Calu3 (cell line): ENCODE measurements around the gene CENPVL3. TPM values are rescaled to one million over a fixed set of nuclear protein-coding genes. Genes with fewer than 3 reads are reported as not detected.
A peak's percentile ranks its signal among the peaks of the same experiment; 100 is the strongest.
"Not testable (repeated sequence)": the region's sequence is repeated elsewhere in the genome, so short reads cannot be mapped to it uniquely, and the experiment has no call there.

Source experiments
- Bru-seq: library from RNA; stranded (reverse); fragments of 400-500 nt; gene quantifications from one replicate; lab custom pipeline; 2021; lab: Mats Ljungman, UMichigan
- BruChase-seq, 2 experiments: library from RNA; stranded (reverse); fragments of 400-500 nt; gene quantifications; one replicate each; lab custom pipeline; 2021; lab: Mats Ljungman, UMichigan
- BruUV-seq: library from RNA; stranded (reverse); fragments of 400-500 nt; replicated peaks from 2 replicates; lab custom pipeline; 2021; lab: Mats Ljungman, UMichigan
- CTCF ChIA-PET: fragments of 300-600 bp; sonication (Branson Sonifier 250); formaldehyde crosslinking; loops from one replicate; lab custom pipeline; 2022; ENCODE audit warnings: antibody characterized with exemption; lab: Charles Lee
- DNase-seq: peaks from one replicate; pipeline ENCODE4 v3.0.0; 2022
- H3K27ac Mint-ChIP-seq: one replicate; pipeline ENCODE4 v1.8.0; 2022; ENCODE audit warnings: mixed read lengths; ENCODE audit not compliant: unreplicated experiment
- H3K27me3 Mint-ChIP-seq: one replicate; pipeline ENCODE4 v1.8.0; 2022; ENCODE audit warnings: mixed read lengths; ENCODE audit not compliant: unreplicated experiment
- H3K36me3 Mint-ChIP-seq: one replicate; pipeline ENCODE4 v1.8.0; 2022; ENCODE audit warnings: mild to moderate bottlenecking, moderate library complexity, mixed read lengths; ENCODE audit not compliant: insufficient read depth, unreplicated experiment
- H3K4me1 Mint-ChIP-seq: one replicate; pipeline ENCODE4 v1.8.0; 2022; ENCODE audit warnings: mild to moderate bottlenecking, low read depth, mixed read lengths; ENCODE audit not compliant: unreplicated experiment
- H3K4me3 Mint-ChIP-seq: one replicate; pipeline ENCODE4 v1.8.0; 2022; ENCODE audit warnings: mild to moderate bottlenecking, low read depth, moderate library complexity, mixed read lengths; ENCODE audit not compliant: unreplicated experiment
- H3K9me3 Mint-ChIP-seq: one replicate; pipeline ENCODE4 v1.8.0; 2022; ENCODE audit warnings: low read depth, mixed read lengths; ENCODE audit not compliant: unreplicated experiment
- intact Hi-C: fragments of 100-400 bp; cut with micrococcal nuclease; formaldehyde crosslinking; loops from one replicate; pipeline ENCODE4 v1.10.0; 2022; ENCODE audit not compliant: unreplicated experiment
- long read RNA-seq: library from polyadenylated mRNA; stranded (forward); transcript quantifications from one replicate; pipeline ENCODE4 v2.0.0, GENCODE V29; 2022
- total RNA-seq: library from RNA; stranded (reverse); gene quantifications from 2 replicates; pipeline ENCODE4 v1.2.3, GENCODE V29; 2022
- TF ChIP-seq, protein P1 (sequence below): fragments of 200-600 bp; IDR thresholded peaks from one replicate; pipeline ENCODE4 v1.8.0; 2022; ENCODE audit warnings: antibody characterized with exemption; ENCODE audit not compliant: unreplicated experiment

CENPVL3 gene
- total RNA-seq (not detected in 2 replicates), Bru-seq, nascent RNA (not detected), BruChase-seq, experiment 1, labeled RNA remaining after a 6-hour chase (not detected), BruChase-seq, experiment 2, labeled RNA remaining after a 2-hour chase (percentile 17 among the genes with signal in this experiment)
- long read RNA-seq, result 0 reads

DNA sequence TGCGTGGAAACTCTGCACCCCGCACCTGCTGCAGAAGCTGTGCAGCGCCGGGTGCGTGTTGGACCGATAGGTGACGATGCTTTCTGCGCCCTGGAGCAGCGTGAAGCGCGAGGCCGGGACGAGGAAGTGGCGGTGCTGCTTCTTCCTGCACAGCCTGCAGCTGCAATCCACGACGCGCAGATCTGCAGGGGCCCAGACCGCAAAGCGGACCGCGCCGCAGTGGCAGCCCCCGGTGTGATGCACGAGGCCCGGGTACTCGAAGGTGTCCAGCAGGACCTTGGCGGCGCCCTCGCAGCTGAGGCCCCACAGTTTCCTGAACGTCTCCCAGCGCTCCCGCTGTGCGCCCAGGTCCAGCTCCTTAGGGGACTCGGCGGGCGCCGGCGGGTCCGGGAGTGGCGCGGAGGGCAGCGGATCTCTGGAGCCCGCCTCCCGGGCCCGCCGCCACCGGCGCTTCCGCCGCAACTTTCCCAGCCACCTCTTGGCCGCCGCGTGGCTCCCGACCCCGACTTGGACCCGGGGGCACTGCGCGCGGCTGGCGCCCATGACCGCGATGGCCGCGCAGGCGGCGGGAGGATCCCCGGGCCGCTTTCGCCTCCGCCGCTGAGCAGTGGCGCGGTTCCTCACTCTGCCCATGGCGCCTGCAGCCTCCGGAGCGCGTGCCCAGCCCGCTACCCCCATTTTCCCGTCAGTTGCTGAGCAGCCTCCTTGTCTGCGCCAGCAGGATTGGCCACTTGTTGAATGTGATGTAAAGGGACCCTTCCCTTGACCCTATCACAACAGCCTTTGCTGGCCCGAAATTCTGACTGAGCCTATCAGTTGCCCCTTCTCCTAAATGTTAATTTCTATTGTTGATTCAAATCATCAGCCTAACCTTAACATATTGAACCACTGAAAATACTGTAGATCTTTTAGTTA is at the start of gene CENPVL3:
CENPVL3 (minus strand) TSS at position 672 of the 915 bp plus-strand sequence; CDS start at position 633, 39 bp downstream.
- DNase-seq, H3K9me3 Mint-ChIP-seq, H3K36me3 Mint-ChIP-seq, CTCF ChIA-PET, intact Hi-C loops, H3K4me1 Mint-ChIP-seq, BruUV-seq, H3K4me3 Mint-ChIP-seq, H3K27ac Mint-ChIP-seq: not testable (repeated sequence)
- peaks cover 35% of the 10 kb centered on the region for H3K27me3 Mint-ChIP-seq

DNA sequence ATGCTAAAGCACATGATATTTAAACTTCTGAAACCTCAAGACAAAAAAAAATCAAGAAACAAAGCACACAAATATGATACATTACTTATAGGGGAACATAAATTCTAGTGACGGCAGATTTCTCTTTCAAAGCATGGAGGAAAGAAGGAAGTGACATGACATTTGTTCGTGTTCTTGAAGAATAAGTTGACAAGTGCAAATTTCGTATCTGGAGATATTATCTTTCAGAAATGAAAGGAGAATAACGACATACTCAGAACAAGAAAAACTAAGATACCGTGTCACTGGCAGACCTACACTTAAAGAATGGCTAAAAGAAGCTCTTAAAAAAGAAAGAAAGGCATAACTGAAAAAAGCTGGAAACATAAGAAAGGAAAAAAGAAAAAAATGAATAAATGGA is 47.3 kb upstream of the CENPVL3 start:
- no peak for DNase-seq
- no peak overlapping the region for H3K27ac Mint-ChIP-seq

DNA sequence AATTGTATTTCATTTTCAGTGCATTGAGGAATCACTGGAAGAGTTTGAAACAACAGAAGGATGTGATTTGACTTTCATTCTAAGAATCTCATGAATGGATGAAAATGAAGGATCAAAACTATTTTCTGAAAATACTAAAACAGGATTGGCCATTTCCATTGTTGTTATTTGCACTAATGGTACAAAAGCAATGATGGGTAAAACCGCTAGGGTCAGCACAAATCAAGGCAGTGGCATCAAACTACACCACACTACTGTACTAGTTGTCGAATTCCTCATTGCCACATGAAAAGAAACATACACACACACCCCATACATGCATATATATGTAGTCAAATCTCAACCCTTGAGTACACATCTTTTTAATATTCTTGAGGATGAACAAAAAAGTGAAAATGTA is 24.7 kb upstream of the CENPVL3 start:
- CTCF ChIA-PET, result no interaction called here

More for the DNA sequence above, 47.3 kb upstream of the CENPVL3 start:
- no peaks in the 10 kb centered on the region for H3K4me1 Mint-ChIP-seq
- BruUV-seq, result no TSS peak
- H3K9me3 Mint-ChIP-seq, result no peaks in the 10 kb centered on the region
- CTCF ChIA-PET, result no interaction called here
- TF ChIP-seq, protein P1, sequence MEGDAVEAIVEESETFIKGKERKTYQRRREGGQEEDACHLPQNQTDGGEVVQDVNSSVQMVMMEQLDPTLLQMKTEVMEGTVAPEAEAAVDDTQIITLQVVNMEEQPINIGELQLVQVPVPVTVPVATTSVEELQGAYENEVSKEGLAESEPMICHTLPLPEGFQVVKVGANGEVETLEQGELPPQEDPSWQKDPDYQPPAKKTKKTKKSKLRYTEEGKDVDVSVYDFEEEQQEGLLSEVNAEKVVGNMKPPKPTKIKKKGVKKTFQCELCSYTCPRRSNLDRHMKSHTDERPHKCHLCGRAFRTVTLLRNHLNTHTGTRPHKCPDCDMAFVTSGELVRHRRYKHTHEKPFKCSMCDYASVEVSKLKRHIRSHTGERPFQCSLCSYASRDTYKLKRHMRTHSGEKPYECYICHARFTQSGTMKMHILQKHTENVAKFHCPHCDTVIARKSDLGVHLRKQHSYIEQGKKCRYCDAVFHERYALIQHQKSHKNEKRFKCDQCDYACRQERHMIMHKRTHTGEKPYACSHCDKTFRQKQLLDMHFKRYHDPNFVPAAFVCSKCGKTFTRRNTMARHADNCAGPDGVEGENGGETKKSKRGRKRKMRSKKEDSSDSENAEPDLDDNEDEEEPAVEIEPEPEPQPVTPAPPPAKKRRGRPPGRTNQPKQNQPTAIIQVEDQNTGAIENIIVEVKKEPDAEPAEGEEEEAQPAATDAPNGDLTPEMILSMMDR, result no peak
- H3K27me3 Mint-ChIP-seq, result no peaks in the 10 kb centered on the region
- H3K4me3 Mint-ChIP-seq, result no peak overlapping the region
- H3K36me3 Mint-ChIP-seq, result no peaks in the 10 kb centered on the region
- intact Hi-C loops, result no loop called here

DNA sequence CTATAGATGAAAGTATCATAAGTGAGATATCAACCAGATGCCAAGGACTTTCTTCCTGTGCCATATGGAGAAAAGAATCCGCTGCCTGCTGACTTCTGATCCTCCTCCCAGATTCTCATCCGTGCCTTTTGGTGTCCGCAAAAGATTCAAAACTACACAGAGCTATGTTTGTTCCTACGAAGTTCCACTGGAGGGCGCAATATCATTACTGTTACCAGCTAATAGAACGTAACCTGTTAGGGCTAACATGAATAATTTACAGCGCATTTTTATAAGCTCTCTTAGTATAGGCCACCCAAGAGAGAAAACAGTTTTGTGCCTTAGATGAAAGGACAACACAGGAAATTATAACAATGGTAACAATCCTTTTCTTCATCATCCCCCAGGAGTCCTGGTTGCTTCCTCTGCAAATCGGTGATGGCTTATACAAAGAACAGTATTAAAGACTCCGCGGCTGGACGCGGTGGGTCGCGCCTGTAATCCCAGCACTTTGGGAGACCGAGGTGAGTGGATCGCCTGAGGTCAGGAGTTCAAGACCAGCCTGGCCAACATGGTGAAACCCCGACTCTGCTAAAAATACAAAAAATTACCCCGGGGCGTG is 22.8 kb upstream of the CENPVL3 start:
- Mint-ChIP-seq H3K4me3 (no peak overlapping the region), H3K4me1 (no peaks in the 10 kb centered on the region), H3K27ac (no peak overlapping the region), H3K36me3 (no peaks in the 10 kb centered on the region), H3K27me3 (no peaks in the 10 kb centered on the region), H3K9me3 (no peaks in the 10 kb centered on the region)
- peak; percentile 41 for DNase-seq
- BruUV-seq, result no TSS peak
- intact Hi-C loops, result loop anchor here (1.0 kb wide), 2 partner anchors 162 to 219 kb away; no protein-coding TSS in a partner anchor
- CTCF ChIA-PET, result interaction anchor here (0.9 to 1.9 kb wide), 7 partner anchors 159 to 620 kb away, joined by 3 to 9 read pairs (median 6); partner anchors contain the start of gene MAGED1
- TF ChIP-seq, protein P1, result peak; percentile 53

More for the DNA sequence above, 24.7 kb upstream of the CENPVL3 start:
- no TSS peak for BruUV-seq
- TF ChIP-seq, protein P1, result no peak
- Mint-ChIP-seq H3K4me1 (no peaks in the 10 kb centered on the region), H3K27ac (no peak overlapping the region), H3K27me3 (no peaks in the 10 kb centered on the region), H3K4me3 (no peak overlapping the region), H3K9me3 (peaks cover 6% of the 10 kb centered on the region), H3K36me3 (no peaks in the 10 kb centered on the region)
- intact Hi-C loops, result no loop called here
- DNase-seq, result no peak

DNA sequence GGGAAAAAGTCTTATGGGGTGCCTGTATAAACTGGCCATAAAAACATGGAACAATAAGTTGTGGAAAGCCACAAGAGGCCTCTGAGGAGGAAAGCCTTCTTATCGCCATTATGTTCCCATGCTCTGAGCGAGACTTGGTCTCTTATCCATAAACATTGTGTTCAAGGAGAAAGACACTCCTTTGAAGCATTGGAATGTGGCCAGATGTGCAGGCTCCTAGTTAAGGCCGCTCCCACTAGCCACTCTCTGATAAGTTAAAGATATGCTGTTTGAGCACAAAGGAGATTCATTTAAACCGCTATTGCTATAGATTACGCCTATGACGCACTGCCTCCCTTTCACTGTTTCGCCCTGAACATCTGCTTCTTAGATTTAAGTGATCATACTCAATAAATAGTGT is 17.8 kb upstream of the CENPVL3 start:
- H3K36me3 Mint-ChIP-seq, CTCF ChIA-PET, DNase-seq, H3K4me1 Mint-ChIP-seq, H3K27ac Mint-ChIP-seq, intact Hi-C loops, H3K9me3 Mint-ChIP-seq, H3K27me3 Mint-ChIP-seq, H3K4me3 Mint-ChIP-seq, BruUV-seq: not testable (repeated sequence)
